Neutrophil (primary cell): ENCODE data around the gene LIME1.
A peak's percentile ranks its signal among the peaks of the same experiment; 100 is the strongest.

Experiments used
- H3K27ac ChIP-seq: fragments of 200-600 bp; sonication (generic); 2 replicates; pipeline ENCODE4 v1.5.1; 2016; ENCODE audit warnings: mild to moderate bottlenecking, moderate library complexity
- H3K27me3 ChIP-seq: fragments of 200-600 bp; sonication (generic); 2 replicates; pipeline ENCODE4 v1.6.0; 2016; ENCODE audit warnings: mild to moderate bottlenecking
- H3K36me3 ChIP-seq: fragments of 200-600 bp; sonication (generic); 2 replicates; pipeline ENCODE4 v1.5.1; 2017
- H3K4me1 ChIP-seq, 2 experiments: fragments of 200-600 bp in 1 of 2; sonication (generic) in 1 of 2; 1 replicate in 1 of 2; 2 replicates in 1 of 2; pipeline versions ENCODE4 v1.5.1 to v1.6.1; 2013 to 2016; ENCODE audit warnings: low read depth in 1 of 2, low read length in 1 of 2, mild to moderate bottlenecking in 1 of 2, moderate library complexity in 1 of 2; ENCODE audit not compliant: control insufficient read depth in 1 of 2, insufficient read depth in 1 of 2
- H3K4me3 ChIP-seq, 2 experiments: fragments of 200-600 bp in 1 of 2; sonication (generic) in 1 of 2; 1 replicate in 1 of 2; 2 replicates in 1 of 2; pipeline ENCODE4 v1.5.1; 2013 to 2016; ENCODE audit warnings: low read depth in 1 of 2, low read length in 1 of 2, mild to moderate bottlenecking in 1 of 2, moderate library complexity in 1 of 2
- H3K9me3 ChIP-seq: fragments of 200-600 bp; sonication (generic); 2 replicates; pipeline ENCODE4 v1.5.1; 2016
- TF ChIP-seq, protein P1 (sequence below): fragments of 200-600 bp; sonication (generic); IDR thresholded peaks from 2 replicates; pipeline ENCODE4 v1.5.1; 2016; ENCODE audit warnings: antibody characterized with exemption

Gene LIME1

GRCh38 chr20:63706852-63707557, 29.5 kb upstream of the LIME1 start:
- TF ChIP-seq, protein P1, sequence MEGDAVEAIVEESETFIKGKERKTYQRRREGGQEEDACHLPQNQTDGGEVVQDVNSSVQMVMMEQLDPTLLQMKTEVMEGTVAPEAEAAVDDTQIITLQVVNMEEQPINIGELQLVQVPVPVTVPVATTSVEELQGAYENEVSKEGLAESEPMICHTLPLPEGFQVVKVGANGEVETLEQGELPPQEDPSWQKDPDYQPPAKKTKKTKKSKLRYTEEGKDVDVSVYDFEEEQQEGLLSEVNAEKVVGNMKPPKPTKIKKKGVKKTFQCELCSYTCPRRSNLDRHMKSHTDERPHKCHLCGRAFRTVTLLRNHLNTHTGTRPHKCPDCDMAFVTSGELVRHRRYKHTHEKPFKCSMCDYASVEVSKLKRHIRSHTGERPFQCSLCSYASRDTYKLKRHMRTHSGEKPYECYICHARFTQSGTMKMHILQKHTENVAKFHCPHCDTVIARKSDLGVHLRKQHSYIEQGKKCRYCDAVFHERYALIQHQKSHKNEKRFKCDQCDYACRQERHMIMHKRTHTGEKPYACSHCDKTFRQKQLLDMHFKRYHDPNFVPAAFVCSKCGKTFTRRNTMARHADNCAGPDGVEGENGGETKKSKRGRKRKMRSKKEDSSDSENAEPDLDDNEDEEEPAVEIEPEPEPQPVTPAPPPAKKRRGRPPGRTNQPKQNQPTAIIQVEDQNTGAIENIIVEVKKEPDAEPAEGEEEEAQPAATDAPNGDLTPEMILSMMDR = no peak
- Histone ChIP-seq H3K4me3 (peak overlapping the region; percentile 74 to 86), H3K27me3 (no peaks in the 10 kb centered on the region), H3K4me1 (peaks cover 27 to 31% of the 10 kb centered on the region in 2 experiments), H3K36me3 (peaks cover 60% of the 10 kb centered on the region), H3K27ac (peak overlapping the region; percentile 86), H3K9me3 (no peaks in the 10 kb centered on the region)

DNA sequence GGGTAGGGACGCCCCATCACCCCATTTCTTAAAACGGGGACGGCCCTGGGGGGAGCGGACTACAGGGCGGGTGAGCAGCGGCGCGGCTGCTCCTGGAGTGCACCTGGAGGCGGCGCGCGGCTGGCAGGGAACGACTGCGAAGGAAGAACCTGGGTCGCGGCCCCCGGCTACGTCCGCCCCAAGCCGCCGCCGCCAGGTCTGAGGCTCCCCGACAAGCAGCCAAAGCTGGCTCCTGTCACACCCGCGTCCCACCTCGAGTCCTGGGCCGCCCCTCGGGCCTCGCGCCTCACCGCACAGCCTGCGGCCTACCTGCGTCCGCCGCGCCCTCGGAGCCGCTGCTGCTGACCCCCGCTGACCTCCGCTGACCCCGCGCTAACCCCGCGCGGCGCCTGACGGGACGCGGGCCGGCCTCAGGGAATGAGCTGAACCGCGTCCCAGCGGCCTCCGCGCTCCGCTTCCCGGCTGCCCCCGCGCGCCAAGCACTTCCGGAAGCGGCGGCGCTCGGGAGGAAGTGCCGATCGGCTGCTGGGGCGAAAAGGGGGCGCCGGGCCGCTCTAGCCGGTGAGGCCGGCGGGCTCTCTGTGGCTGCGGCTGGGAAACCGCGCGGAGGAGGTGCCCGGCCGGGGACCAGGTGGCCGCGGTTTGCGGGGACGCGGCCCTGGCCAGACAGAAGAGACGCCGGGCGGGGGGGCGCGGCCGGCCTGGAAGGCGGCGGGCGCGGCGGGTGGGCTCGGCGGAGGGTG, 28.7 kb upstream of the LIME1 start, which contains the start of the genes ARFRP1 and ZGPAT:
TSS of gene ARFRP1 (minus strand) at position 419 of the 743 bp plus-strand sequence. CDS start 885 bp downstream, outside the sequence.
TSS of gene ZGPAT (plus strand) at position 482 of the 743 bp plus-strand sequence. CDS start 542 bp downstream, outside the sequence.
- Histone ChIP-seq H3K27me3 (no peaks in the 10 kb centered on the region), H3K4me1 (peaks cover 27 to 31% of the 10 kb centered on the region in 2 experiments), H3K36me3 (peaks cover 68% of the 10 kb centered on the region), H3K4me3 (peak within 1 kb of the TSS; percentile 74 to 86), H3K9me3 (no peaks in the 10 kb centered on the region), H3K27ac (peak within 1 kb of the TSS; percentile 86)
- TF ChIP-seq, protein P1 = peak; percentile 46

DNA sequence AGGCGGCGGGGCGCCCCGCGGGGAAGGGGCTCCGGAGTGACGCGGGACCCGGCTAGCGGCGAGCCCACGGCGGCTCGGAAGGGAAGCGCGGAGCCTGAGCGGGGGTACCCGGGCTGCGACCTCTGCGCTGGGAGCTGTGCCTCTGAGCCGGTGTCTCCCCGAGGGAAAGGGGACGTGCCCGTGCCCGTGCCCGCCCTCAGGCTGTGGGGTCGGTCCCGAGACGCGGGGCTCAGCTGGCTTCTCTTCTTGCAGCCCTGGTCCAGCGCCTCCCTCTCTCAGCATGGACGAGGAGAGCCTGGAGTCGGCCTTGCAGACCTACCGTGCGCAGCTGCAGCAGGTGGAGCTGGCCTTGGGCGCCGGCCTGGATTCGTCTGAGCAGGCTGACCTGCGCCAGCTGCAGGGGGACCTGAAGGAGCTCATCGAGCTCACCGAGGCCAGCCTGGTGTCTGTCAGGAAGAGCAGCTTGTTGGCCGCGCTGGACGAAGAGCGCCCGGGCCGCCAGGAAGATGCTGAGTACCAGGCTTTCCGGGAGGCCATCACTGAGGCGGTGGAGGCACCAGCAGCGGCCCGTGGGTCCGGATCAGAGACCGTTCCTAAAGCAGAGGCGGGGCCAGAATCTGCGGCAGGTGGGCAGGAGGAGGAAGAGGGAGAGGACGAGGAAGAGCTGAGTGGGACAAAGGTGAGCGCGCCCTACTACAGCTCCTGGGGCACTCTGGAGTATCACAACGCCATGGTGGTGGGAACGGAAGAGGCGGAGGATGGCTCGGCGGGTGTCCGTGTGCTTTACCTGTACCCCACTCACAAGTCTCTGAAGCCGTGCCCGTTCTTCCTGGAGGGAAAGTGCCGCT, 27.9 kb upstream of the LIME1 start:
- H3K36me3 ChIP-seq = peaks cover 71% of the 10 kb centered on the region
- H3K27ac ChIP-seq = peak overlapping the region; percentile 86
- no peaks in the 10 kb centered on the region for H3K9me3 ChIP-seq
- H3K27me3 ChIP-seq = no peaks in the 10 kb centered on the region
- TF ChIP-seq, protein P1 = no peak
- H3K4me1 ChIP-seq = peaks cover 27 to 31% of the 10 kb centered on the region in 2 experiments
- peak overlapping the region; percentile 74 to 86 for H3K4me3 ChIP-seq

DNA sequence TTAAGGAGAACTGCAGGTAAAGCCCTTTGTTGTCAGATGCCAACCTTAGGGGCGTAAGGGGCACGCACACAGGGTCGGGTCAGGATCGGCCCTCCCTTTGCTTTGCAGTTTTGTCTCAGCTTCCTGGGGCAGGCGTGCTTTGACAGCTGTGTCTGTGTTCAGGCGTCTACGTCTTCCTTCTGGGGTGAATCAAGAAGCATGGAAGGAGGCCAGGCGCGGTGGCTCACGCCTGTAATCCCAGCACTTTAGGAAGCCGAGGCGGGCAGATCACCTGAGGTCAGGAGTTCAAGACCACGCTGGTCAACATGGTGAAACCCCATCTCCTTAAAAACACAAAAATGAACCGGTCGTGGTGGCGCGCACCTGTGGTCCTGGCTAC, 27.3 kb upstream of the LIME1 start:
- H3K27me3 ChIP-seq = no peaks in the 10 kb centered on the region
- TF ChIP-seq, protein P1 = no peak
- peaks cover 27 to 31% of the 10 kb centered on the region in 2 experiments for H3K4me1 ChIP-seq
- H3K4me3 ChIP-seq = peak overlapping the region; percentile 74 to 86
- H3K27ac ChIP-seq = no peak overlapping the region
- no peaks in the 10 kb centered on the region for H3K9me3 ChIP-seq
- peaks cover 68% of the 10 kb centered on the region for H3K36me3 ChIP-seq

- TF ChIP-seq, protein P1 = no peak
- Histone ChIP-seq H3K27ac (no peak overlapping the region), H3K4me1 (peaks cover 27 to 31% of the 10 kb centered on the region in 2 experiments), H3K36me3 (peaks cover 52% of the 10 kb centered on the region), H3K9me3 (no peaks in the 10 kb centered on the region), H3K4me3 (no peak overlapping the region), H3K27me3 (no peaks in the 10 kb centered on the region)
These were observed 25.3 kb upstream of the LIME1 start for GRCh38 chr20:63711085-63711645.
